Activated naive CD4-positive, alpha-beta T cell treated with anti-CD3 and anti-CD28 coated beads, Interleukin-2, amount 50 U/mL, for 72 hours (primary cell): ENCODE data around the gene ADARB2. TPM values are rescaled to one million over a fixed set of nuclear protein-coding genes. Genes with fewer than 3 reads are reported as not detected.
A peak's percentile ranks its signal among the peaks of the same experiment; 100 is the strongest.

Experiments used
- ATAC-seq, 2 donors: fragments of 150-1000 bp; cut with Tn5 transposase; 2 replicates each; pipeline ENCODE4 v1.10.0; 2021; ENCODE audit warnings: mild to moderate bottlenecking in 2 of 2, moderate library complexity in 2 of 2
- DNase-seq, 2 donors: peaks; one replicate each; pipeline ENCODE4 v3.0.0; 2021 to 2022; ENCODE audit warnings: low spot score in 2 of 2
- H3K27ac Mint-ChIP-seq, 2 donors: one replicate each; pipeline ENCODE4 v1.8.0; 2022; ENCODE audit warnings: mild to moderate bottlenecking in 2 of 2, mixed read lengths in 2 of 2
- H3K36me3 Mint-ChIP-seq, 2 donors: one replicate each; pipeline ENCODE4 v1.8.0; 2022; ENCODE audit warnings: mixed read lengths in 2 of 2
- H3K9me3 Mint-ChIP-seq, 2 donors: one replicate each; pipeline ENCODE4 v1.8.0; 2022; ENCODE audit warnings: mixed read lengths in 2 of 2
- total RNA-seq, 2 donors: library from RNA; stranded (reverse); gene quantifications; one replicate each; pipeline ENCODE4 v1.2.3, GENCODE V29; 2022

Gene ADARB2
- total RNA-seq, 2 donors from 2014 or later = 0.27 TPM; not detected in 1

DNA sequence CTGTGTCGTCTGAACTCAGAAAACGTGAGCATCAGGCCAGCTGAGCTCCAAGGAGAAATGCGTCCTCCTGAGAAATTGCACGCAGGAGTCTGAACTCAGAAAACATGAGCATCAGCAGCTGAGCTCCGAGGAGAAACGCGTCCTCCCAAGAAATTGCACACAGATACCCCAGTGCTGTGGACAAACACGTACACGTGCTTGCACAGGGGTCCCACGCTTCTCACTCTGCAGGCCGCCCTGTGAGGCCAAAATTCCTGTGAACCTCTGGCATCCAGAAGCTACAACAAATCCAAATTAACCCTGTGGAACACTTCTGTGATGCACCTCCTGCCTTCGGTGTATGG lies 547.3 kb downstream of the ADARB2 start:
- no peaks in the 10 kb centered on the region for H3K9me3 Mint-ChIP-seq
- ATAC-seq (no peak), DNase-seq (no peak)
- no peak overlapping the region for H3K27ac Mint-ChIP-seq
- H3K36me3 Mint-ChIP-seq = no peaks in the 10 kb centered on the region

DNA sequence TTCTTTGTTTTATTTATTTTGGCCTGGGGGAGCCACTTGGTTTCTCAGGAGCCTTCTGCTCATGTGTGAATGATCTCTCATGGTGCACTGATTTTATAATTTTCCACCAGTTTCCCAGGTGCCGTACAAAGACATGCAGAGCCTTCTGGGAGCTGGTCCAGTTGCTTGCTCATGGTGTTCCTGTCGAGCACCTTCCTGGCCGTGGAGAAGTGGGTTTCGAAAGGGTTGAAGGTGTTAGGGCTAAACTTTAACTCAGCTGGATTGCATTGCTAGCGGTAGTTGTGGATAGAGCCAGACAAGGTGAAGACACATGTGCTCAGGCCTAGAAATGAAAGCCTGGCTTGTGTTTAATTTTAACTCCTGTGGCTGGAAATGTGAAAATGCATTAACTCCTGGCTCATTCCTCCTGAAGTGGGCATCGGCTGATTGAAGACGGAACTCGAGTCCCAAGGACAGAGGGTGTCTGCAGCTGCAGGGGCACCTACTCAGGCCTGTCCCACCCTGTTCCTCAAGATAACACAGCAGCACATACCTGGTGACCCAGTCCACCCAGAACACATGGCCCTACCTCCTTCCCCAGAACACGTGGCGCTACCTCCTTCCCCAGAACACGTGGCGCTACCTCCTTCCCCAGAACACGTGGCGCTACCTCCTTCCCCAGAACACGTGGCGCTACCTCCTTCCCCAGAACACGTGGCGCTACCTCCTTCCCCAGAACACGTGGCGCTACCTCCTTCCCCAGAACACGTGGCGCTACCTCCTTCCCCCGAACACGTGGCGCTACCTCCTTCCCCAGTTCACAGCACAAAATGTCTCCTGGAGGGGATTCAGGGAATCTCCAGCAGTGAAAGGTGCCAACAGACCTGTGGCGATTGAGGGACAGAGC lies 547.9 kb downstream of the ADARB2 start:
- Mint-ChIP-seq H3K9me3 (no peaks in the 10 kb centered on the region), H3K36me3 (no peaks in the 10 kb centered on the region), H3K27ac (no peak overlapping the region)
- ATAC-seq (no peak), DNase-seq (no peak)

DNA sequence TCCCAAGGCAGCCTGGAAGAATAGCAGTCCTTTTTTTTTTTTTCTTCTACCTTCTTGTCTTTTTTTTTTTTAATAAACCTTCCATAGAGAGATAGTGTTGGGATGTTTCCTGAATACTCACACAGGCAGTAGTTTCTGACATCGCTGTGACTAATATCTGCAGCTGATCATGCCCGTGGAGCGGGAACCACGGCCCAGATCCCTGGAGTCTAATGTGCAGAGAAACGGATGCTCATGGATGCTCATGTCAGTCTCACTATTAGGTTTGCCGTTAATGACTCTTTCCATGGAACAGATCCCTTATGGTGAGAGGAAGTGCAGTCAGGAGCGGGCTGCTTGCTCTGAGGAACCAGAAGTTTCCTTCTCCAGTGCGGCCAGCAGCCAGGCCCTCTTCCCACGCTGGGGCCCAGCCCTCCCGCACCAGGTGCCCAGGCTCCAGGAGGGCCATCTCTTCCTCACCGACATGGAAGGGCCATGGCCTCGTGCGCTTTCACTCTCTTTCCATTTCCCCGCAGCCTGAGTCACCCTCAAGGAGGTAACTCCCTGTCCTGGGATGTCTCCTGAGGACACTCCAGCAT lies 548.7 kb downstream of the ADARB2 start:
- ATAC-seq (no peak), DNase-seq (no peak)
- no peaks in the 10 kb centered on the region for H3K9me3 Mint-ChIP-seq
- H3K36me3 Mint-ChIP-seq = no peaks in the 10 kb centered on the region
- H3K27ac Mint-ChIP-seq = no peak overlapping the region

DNA sequence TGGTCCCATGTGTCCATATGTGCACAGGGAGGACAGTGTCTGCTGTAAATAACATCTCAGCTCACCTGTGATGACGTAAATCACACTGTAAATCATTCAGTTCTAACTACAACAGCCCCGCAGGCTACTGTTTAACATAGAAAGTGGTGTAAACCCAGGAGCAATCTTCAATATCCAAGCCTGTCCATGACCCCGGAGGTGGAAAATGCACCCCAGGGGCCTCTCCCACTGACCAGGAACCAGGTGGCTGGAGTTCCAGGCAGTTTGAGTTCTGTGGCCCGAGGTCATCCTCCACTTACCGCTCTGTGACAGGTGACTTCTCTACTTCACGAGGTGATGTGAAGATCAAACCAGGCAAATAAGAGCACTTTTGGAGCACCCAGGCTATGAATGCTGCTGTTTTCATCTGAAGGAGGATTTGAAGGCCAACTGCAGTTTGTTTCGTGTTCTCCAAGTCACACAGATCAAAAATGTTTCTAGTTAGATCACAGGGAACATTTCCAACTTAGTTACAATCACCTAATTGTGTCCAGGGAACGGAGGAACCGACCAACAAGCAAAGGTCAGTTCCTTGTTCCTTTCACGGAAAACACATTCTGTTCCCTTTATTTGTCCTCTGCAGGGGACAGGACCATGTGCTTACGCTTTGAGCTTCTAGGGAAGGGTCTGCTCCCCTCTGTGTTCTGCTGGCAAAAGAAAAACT lies 549.3 kb downstream of the ADARB2 start:
- Mint-ChIP-seq H3K9me3 (no peaks in the 10 kb centered on the region), H3K27ac (no peak overlapping the region), H3K36me3 (no peaks in the 10 kb centered on the region)
- no peak for ATAC-seq
- DNase-seq = no peak

DNA sequence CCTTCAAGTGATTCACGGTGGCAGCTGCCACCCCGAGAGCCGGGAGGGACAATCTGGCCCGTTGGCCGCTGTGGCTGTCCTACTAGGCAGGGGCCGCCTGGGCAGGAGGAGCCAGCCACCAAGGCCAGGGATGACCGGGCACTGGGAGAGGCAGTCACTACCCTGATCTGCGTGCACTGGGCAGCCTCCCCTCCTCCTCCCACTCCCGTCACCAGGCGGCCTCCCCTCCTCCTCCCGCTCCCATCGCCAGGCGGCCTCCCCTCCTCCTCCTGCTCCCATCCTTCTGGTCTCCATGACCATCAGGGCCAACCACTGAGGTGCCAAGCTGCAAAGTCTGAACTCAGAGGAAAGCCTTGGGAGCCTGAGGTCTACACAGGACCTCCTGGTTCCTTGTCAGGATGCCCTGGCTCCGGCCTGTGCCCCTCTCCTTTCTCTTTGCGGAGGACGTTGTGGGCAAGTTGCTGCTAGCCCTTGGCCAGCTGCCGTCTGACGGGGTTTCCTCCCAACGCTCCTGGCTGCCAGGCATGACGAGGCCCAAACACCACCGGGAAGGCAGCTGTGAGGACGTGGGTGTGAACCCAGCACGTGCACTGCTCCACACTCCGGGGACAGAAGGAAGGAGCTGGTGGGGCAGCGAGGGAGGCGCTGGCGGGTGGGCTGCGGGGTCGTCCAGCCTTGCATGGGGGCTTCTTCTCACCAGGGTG lies 550.0 kb downstream of the ADARB2 start:
- no peak for ATAC-seq
- H3K27ac Mint-ChIP-seq = no peak overlapping the region

DNA sequence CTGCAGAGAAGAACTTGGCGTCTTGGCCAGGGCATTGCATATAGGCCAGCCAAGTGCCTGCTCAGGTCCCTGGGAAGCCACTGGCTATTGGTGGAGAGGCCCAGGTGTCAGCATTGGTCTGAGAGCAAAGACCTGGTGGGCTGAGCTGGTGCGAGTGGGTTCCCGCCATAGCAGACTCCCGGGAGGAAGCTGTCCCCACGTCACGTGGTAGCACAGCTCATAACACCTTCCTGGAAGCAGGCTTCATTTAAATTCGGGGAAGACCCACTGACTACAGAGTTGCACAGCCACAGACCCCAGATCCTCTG lies 550.7 kb downstream of the ADARB2 start:
- Mint-ChIP-seq H3K36me3 (no peaks in the 10 kb centered on the region), H3K27ac (no peak overlapping the region), H3K9me3 (no peaks in the 10 kb centered on the region)
- ATAC-seq = no peak
- DNase-seq = no peak

More for the DNA sequence above, 550.0 kb downstream of the ADARB2 start:
- H3K36me3 Mint-ChIP-seq = no peaks in the 10 kb centered on the region
- no peaks in the 10 kb centered on the region for H3K9me3 Mint-ChIP-seq
- no peak for DNase-seq

DNA sequence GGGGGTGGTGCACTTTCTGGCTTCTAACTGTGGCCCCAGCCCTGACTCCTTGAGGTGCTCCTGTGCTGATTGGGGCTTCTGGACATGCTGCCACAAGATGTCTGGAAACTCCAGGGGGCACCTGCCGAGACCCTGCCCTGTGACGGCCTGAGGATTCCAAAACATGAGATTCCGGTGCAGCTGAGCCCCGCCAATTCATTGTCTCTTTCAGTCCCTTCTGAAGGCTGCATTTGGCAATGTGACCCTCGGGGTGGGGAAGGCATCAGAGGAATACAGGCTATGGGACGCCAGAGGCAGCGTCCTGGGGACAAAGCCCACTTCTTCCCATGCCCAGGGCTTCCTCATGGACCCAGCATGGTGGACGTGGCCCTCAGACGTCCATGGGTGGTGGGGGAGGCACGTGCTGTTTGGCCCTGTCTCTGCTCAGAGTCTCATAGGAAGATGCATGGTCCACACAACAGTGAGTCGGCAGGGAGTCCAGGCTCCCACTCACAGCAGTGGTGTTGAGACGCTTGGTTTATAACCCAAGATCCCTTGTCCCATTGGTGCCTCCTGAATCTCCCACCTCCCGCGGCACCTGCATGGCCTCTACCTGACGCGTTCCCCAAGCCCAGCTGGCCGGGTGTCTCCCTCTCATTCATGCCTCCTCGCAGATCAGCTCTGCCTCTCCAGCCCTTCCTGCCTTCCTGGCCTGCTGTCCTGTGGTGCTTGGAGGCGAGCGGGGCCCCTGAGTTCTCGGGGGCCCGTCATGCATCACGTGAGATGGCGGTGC lies 551.2 kb downstream of the ADARB2 start:
- no peak for ATAC-seq
- no peaks in the 10 kb centered on the region for H3K9me3 Mint-ChIP-seq
- no peak for DNase-seq
- no peaks in the 10 kb centered on the region for H3K36me3 Mint-ChIP-seq
- no peak overlapping the region for H3K27ac Mint-ChIP-seq

DNA sequence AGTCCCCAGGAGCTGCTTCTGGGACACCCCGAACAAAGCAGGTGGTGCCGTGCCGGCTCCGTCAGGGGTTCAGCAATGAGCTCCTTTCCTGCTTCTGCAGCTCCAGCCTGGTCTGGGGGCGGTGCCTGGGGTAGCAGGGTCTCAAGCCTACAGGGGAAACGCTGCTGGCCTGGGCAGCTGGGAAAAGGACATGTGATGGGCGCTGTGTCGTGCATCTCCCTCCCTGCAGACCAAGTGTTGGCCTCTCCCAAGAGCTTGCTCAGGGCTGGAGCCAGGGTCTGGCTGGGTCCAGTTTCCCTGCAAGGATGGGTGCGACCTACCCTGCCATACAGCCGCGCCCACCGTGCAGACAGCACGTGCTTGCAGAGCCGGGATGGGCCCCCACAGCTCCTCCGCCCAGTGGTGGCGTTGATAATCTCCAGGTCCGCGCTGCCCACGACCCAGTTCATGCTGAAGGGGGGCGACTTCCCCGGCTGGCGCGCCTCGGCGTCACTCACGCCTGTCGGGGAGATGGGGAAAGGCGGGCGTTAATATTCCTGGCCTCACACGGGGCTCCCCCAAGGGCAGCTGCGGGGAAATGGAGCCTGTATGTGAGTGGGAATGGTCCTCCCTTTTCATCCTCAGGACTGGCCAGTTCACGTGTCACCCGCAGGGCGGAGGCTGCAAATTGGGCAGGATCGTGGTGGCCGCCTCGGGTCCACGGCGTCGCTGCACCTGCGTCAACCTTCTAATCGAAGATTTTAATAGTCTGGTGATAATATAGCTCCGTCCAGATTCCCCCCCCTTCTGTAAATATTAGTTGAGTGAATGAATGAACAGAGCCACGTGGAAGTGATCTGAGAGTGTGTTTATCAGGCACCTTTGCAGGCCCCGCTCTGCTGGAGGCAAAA lies 552.5 kb downstream of the ADARB2 start:
- no peaks in the 10 kb centered on the region for H3K9me3 Mint-ChIP-seq
- DNase-seq = no peak
- no peak overlapping the region for H3K27ac Mint-ChIP-seq
- no peaks in the 10 kb centered on the region for H3K36me3 Mint-ChIP-seq
- ATAC-seq = no peak

DNA sequence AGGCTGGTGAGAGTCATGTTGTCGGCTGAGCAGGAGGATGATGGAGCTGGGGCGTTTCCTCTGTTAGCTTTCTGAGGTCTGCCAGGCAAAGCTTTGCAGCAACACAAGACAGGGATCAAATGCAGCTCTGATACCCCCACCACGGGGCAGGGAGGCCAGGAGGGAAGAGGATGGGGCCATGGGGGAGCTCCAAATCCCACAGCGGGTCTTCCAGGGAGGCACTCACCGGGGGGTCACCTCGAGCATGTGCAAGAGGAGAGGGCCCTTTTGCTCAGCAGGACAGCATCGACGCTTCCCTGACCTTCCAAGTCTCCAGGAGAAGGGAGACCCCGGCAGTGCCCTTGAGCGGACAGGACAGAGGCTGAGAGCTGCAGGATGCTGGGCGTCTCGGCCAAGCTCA lies 553.6 kb downstream of the ADARB2 start:
- ATAC-seq (no peak), DNase-seq (no peak)
- Mint-ChIP-seq H3K9me3 (no peaks in the 10 kb centered on the region), H3K36me3 (no peaks in the 10 kb centered on the region), H3K27ac (peak overlapping the region in 1 of 2 donors; percentile 74)

DNA sequence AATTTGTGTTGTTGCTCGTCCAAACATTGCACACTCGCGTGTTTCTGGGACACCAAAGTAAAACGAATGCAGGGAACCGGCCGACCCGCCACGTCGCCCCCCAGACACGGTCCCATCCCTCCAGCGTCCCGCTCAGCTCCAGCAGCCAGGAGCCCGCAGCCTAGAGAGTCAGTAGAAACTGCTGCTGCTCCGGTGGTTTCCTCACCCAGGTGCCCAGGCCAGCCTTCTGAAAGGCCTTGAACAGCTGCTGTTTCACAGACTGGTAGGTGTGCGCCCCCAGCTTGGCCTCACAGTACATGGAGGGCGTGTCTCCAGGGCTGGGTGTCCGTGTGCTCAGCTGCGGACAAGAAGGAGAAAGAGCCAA lies 554.3 kb downstream of the ADARB2 start:
- no peaks in the 10 kb centered on the region for H3K36me3 Mint-ChIP-seq
- no peaks in the 10 kb centered on the region for H3K9me3 Mint-ChIP-seq
- no peak for DNase-seq
- no peak for ATAC-seq
- peak overlapping the region in 1 of 2 donors; percentile 74 for H3K27ac Mint-ChIP-seq

DNA sequence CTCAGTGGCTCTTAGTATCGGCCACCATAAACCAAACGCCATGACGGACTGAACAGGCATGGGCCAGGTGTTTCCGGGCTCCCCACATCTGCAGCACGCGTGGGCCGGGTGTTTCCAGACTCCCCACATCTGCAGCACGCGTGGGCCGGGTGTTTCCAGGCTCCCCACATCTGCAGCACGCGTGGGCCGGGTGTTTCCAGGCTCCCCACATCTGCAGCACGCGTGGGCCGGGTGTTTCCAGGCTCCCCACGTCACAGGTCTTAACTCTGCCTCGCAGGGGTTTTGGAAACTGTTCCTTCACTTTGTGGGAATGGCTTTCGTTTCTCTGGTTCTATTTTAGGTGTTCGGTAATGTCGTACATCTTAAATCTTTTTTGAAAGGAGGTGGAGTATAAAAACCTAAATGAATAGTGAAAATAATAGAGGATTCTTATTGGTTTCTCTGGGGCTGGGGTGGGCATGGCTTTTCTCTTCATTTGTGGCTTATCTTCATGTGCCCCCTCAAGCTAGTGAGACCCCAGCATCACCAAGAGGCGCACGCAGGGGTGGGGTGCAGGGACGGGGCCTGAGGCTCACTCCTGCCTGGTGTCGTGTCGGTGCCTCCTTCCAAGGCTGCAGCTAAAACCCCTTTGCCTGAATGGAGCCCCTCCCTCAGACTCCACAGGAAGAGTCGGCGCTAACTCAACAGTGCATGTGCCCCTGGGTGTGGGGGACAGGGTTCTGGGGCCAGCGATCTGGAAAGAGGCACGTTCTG lies 554.9 kb downstream of the ADARB2 start:
- ATAC-seq (no peak), DNase-seq (no peak)
- no peaks in the 10 kb centered on the region for H3K9me3 Mint-ChIP-seq
- H3K36me3 Mint-ChIP-seq = no peaks in the 10 kb centered on the region
- no peak overlapping the region for H3K27ac Mint-ChIP-seq

DNA sequence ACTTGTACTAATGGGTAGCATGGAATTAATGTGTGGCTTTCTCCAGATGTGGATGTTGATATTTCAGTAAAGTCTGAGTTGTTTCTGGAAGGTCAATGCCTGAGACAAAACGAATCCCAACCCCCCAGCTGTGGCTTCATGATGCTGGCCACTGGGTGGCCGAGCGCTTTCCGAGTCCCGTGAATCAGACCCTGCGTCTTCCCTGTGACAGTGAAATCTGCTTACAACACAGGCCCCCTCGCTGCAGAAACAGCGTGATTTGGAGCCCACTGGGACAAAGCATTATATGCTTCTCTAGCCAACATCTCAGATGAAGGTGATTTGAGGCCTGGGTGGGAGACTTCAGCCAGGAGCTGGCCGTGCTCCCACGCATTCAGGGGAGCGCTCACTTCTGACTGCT lies 556.5 kb downstream of the ADARB2 start:
- DNase-seq (no peak), ATAC-seq (no peak)
- Mint-ChIP-seq H3K36me3 (no peaks in the 10 kb centered on the region), H3K27ac (no peak overlapping the region), H3K9me3 (no peaks in the 10 kb centered on the region)

DNA sequence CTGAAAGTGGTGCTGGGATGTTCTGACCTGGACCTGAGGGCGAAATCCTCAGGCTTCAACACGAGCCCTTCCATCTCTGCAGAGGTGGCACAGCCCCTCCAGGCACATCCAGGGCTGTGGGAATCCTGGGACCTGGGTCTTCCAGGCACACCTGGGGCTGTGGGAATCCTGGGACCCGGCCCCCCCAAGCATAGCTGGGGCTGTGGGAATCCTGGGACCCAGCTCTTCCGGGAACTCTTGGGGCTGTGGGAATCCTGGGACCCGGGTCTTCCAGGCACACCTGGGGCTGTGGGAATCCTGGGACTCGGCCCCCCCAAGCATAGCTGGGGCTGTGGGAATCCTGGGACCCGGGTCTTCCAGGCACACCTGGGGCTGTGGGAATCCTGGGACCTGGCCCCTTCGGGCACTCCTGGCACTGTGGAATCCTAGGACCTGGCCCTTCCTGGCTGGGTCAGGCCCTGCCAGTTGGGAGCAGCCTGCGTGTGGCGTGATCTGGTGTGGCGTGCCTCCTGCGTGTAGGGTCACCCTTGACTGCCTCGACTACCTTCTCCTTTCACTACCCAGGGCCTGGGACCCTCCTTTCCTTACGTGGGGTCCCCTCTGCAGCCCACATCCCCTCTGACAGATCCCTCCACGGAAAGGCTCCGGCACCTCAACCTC lies 557.1 kb downstream of the ADARB2 start:
- no peak overlapping the region for H3K27ac Mint-ChIP-seq
- H3K36me3 Mint-ChIP-seq = no peaks in the 10 kb centered on the region
- no peaks in the 10 kb centered on the region for H3K9me3 Mint-ChIP-seq
- ATAC-seq (no peak), DNase-seq (no peak)

DNA sequence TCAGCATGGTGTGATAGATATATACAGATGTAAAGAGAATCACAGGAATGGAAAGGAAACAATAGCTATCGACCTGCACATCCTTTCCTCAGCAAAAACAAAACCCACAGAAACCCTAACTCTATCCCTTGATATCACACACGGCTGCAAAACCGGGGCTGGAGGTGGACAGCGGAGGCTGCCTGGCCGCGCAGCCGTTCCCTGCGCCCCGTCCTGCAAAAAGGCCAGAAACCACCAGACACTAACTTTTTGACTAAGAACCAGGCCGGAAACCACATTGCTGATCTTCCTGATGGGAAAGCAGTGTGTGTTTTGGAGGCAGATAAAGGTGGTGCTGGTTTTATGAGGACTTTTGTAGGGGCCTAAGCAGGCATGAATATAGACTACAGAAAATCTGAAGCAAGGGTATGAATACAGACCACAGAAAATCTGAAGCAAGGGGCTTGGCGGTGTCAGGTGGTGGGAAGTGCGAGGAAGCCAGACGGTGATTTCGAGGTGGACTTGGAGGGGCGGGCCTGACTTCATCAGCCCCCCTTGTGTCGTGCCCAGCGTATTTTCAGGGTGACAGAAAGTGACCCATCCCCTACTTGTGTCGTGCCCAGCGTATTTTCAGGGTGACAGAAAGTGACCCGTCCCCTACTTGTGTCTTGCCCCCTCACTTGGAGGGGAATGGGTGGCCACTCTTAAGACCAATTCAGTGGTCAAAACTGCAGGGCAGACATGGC lies 557.8 kb downstream of the ADARB2 start:
- H3K36me3 Mint-ChIP-seq = no peaks in the 10 kb centered on the region
- no peak for DNase-seq
- H3K9me3 Mint-ChIP-seq = no peaks in the 10 kb centered on the region
- no peak for ATAC-seq
- H3K27ac Mint-ChIP-seq = no peak overlapping the region
